Measurements from ENCODE around the gene OR2C3. TPM values are rescaled to one million over a fixed set of nuclear protein-coding genes. Genes with fewer than 3 reads are reported as not detected.

The OR2C3 gene
- total and polyA plus RNA-seq, 2 of the 8 experiments (the other 6 are each of a cell fraction or from before 2014, with no cell fraction given), result not detected

GRCh38 chr1:247529771-247530355, 6.4 kb downstream of the OR2C3 start:
- no peaks in the 10 kb centered on the region for H3K23me2 ChIP-seq (ENCODE audit: low read depth, low read length)
- no peak overlapping the region for H3K56ac ChIP-seq (replicated peaks; ENCODE audit: insufficient read length, low read depth, low read length)
- H4K5ac ChIP-seq (ENCODE audit: insufficient read length, low read depth, low read length), result no peak overlapping the region
- H3K4me2 ChIP-seq (ENCODE audit: insufficient read depth in 1 of 2, low read depth in 2 of 2, low read length in 2 of 2), result no peak overlapping the region
- no peak overlapping the region for H2BK120ac ChIP-seq (replicated peaks; ENCODE audit: low read depth, low read length)
- no peak overlapping the region for H2AFZ ChIP-seq (ENCODE audit: low read length)
- H2BK15ac ChIP-seq (ENCODE audit: low read length), result no peak overlapping the region
- no peaks in the 10 kb centered on the region for H3K27me3 ChIP-seq (replicated peaks in 1 of 4; ENCODE audit: control insufficient read depth in 3 of 4, extremely low read depth in 1 of 4, insufficient read depth in 3 of 4, low read length in 3 of 4)
- no peak overlapping the region for H3K23ac ChIP-seq (ENCODE audit: insufficient read length)
- FAIRE-seq (no peak), DNase-seq (ENCODE audit: low read depth in 1 of 2, low spot score in 2 of 2) (no peak)
- H3K18ac ChIP-seq (ENCODE audit: extremely low read depth, low read length), result no peak overlapping the region
- H4K8ac ChIP-seq (ENCODE audit: extremely low read depth, insufficient read depth, low read length), result no peak overlapping the region
- no peaks in the 10 kb centered on the region for H4K20me1 ChIP-seq (replicated peaks in 1 of 2; ENCODE audit: control insufficient read depth in 1 of 2, insufficient read depth in 2 of 2, low read length in 2 of 2)
- H2BK20ac ChIP-seq (ENCODE audit: low read length), result no peak overlapping the region
- H3K4me3 ChIP-seq (ENCODE audit: extremely low read depth in 1 of 4, insufficient read depth in 2 of 4, low read depth in 3 of 4, low read length in 4 of 4), result no peak overlapping the region
- ChIA-PET CTCF (ENCODE audit: partially characterized antibody) (interaction anchor here (0.7 kb wide), 1 partner anchor 29 kb away, joined by 3 read pairs; no protein-coding TSS in a partner anchor), POLR2A (ENCODE audit: partially characterized antibody) (no interaction called here)
- H3K9me3 ChIP-seq (ENCODE audit: insufficient read depth in 2 of 2, low read depth in 1 of 2, low read length in 1 of 2), result peaks cover 18 to 40% of the 10 kb centered on the region in 2 experiments
- H3K4me1 ChIP-seq (replicated peaks in 1 of 4; ENCODE audit: control insufficient read depth in 3 of 4, insufficient read depth in 4 of 4, low read length in 3 of 4), result no peaks in the 10 kb centered on the region
- 79% methylated on average over 1 of the region's 1 CpG; no CpG with 5 or more reads in 1 of the 2 experiments for WGBS, 2 experiments (ENCODE audit: extremely low coverage in 1 of 2, insufficient coverage in 1 of 2, insufficient read length in 1 of 2, insufficient replicate concordance in 2 of 2, low coverage in 1 of 2, low lambda C conversion rate in 2 of 2, missing lambda C conversion rate in 1 of 2)
- H3K36me3 ChIP-seq (ENCODE audit: control insufficient read depth in 2 of 4, insufficient read depth in 4 of 4, low read length in 3 of 4), result no peaks in the 10 kb centered on the region
- no peak overlapping the region for H2BK12ac ChIP-seq (ENCODE audit: low read depth, low read length)
- H3K79me2 ChIP-seq (ENCODE audit: control insufficient read depth in 1 of 2, insufficient read depth in 2 of 2, low read length in 2 of 2), result no peaks in the 10 kb centered on the region
- H3K14ac ChIP-seq (ENCODE audit: insufficient read length), result no peak overlapping the region
- H3K79me1 ChIP-seq (ENCODE audit: low read depth, low read length), result no peaks in the 10 kb centered on the region
- H3K9ac ChIP-seq (replicated peaks in 1 of 4; ENCODE audit: extremely low read depth in 1 of 4, low read depth in 3 of 4, low read length in 3 of 4), result no peak overlapping the region
- H3K4ac ChIP-seq (replicated peaks; ENCODE audit: insufficient read length, low read depth, low read length), result no peak overlapping the region
- H2BK5ac ChIP-seq (ENCODE audit: low read depth, low read length), result no peak overlapping the region
- no peak overlapping the region for H3K27ac ChIP-seq (ENCODE audit: low read depth, low read length)
- no peak overlapping the region for H2AK5ac ChIP-seq (ENCODE audit: low read depth, low read length)
- H4K91ac ChIP-seq (replicated peaks; ENCODE audit: insufficient read length, low read length), result no peak overlapping the region
- TF ChIP-seq CHD1 (IDR thresholded peaks at IDR 0.05; ENCODE audit: low read depth, low read length) (no peak), CHD2 (IDR thresholded peaks at IDR 0.05; ENCODE audit: low read length) (no peak), NRF1 (IDR thresholded peaks at IDR 0.05; ENCODE audit: low read depth, low read length) (no peak), JUN (IDR thresholded peaks at IDR 0.05; ENCODE audit: low read depth, low read length) (no peak), HDAC6 (IDR thresholded peaks at IDR 0.05; ENCODE audit: low read depth, low read length) (no peak), TCF12 (IDR thresholded peaks at IDR 0.05; ENCODE audit: low read depth, low read length) (no peak), BCL11A (IDR thresholded peaks at IDR 0.05; ENCODE audit: low read depth in 2 of 2, low read length in 2 of 2) (no peak), CTCF (IDR thresholded peaks at IDR 0.05; ENCODE audit: control extremely low read depth in 1 of 3, insufficient read depth in 1 of 3, low read depth in 1 of 3, low read length in 3 of 3) (no peak), ZNF274 (IDR thresholded peaks at IDR 0.05; ENCODE audit: borderline replicate concordance, extremely low read depth, low read length) (no peak)
- TF ChIP-seq, protein P1, sequence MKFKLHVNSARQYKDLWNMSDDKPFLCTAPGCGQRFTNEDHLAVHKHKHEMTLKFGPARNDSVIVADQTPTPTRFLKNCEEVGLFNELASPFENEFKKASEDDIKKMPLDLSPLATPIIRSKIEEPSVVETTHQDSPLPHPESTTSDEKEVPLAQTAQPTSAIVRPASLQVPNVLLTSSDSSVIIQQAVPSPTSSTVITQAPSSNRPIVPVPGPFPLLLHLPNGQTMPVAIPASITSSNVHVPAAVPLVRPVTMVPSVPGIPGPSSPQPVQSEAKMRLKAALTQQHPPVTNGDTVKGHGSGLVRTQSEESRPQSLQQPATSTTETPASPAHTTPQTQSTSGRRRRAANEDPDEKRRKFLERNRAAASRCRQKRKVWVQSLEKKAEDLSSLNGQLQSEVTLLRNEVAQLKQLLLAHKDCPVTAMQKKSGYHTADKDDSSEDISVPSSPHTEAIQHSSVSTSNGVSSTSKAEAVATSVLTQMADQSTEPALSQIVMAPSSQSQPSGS (IDR thresholded peaks at IDR 0.05; ENCODE audit: low read length), result no peak

Measured in H1 (cell line).